SK-N-SH treated with all-trans-retinoic acid at 6 μM for 48 hours (cell line): ENCODE results near the gene PRODH2.
"Not testable (repeated sequence)": the region's sequence is repeated elsewhere in the genome, so short reads cannot be mapped to it uniquely, and the experiment has no call there.

Experiments used
- ATAC-seq: fragments of 200-7000 bp; cut with Tn5 transposase; 3 replicates; pipeline ENCODE4 v1.9.1; 2020; ENCODE audit warnings: mild to moderate bottlenecking, moderate library complexity
- ARNTL ChIP-seq: fragments of 450-650 bp; formaldehyde crosslinking; IDR thresholded peaks from 2 replicates; pipeline ENCODE4 v1.5.0; 2020; ENCODE audit warnings: low read depth, mild to moderate bottlenecking, moderate library complexity, borderline replicate concordance
- BACH2 ChIP-seq: fragments of 250-450 bp; sonication (Bioruptor Pico); IDR thresholded peaks from 2 replicates; pipeline ENCODE4 v1.9.0; 2021; ENCODE audit warnings: mild to moderate bottlenecking, borderline replicate concordance
- CREB5 ChIP-seq: fragments of 250-450 bp; sonication (Bioruptor Pico); IDR thresholded peaks from 2 replicates; pipeline ENCODE4 v1.5.1; 2020; ENCODE audit warnings: low read depth, mild to moderate bottlenecking, moderate library complexity
- CSDC2 ChIP-seq: fragments of 250-450 bp; sonication (Bioruptor Pico); IDR thresholded peaks from 2 replicates; pipeline ENCODE4 v1.5.0; 2020; ENCODE audit warnings: mild to moderate bottlenecking, moderate library complexity
- CSRNP3 ChIP-seq: fragments of 250-450 bp; sonication (Bioruptor Pico); IDR thresholded peaks from 2 replicates; pipeline ENCODE4 v1.5.1; 2021; ENCODE audit warnings: mild to moderate bottlenecking, moderate library complexity
- GLIS3 ChIP-seq: fragments of 250-450 bp; sonication (Bioruptor Pico); IDR thresholded peaks from 2 replicates; pipeline ENCODE4 v1.5.0; 2020; ENCODE audit warnings: mild to moderate bottlenecking, moderate library complexity
- ISL1 ChIP-seq: fragments of 250-450 bp; sonication (Bioruptor Pico); IDR thresholded peaks from 2 replicates; pipeline ENCODE4 v2.1.2; 2022; ENCODE audit warnings: mild to moderate bottlenecking, moderate library complexity
- OSR1 ChIP-seq: fragments of 250-450 bp; sonication (Bioruptor Pico); IDR thresholded peaks from 2 replicates; pipeline ENCODE4 v1.8.0; 2022; ENCODE audit warnings: moderate library complexity, mild to moderate bottlenecking, inconsistent platforms
- PATZ1 ChIP-seq: fragments of 250-450 bp; sonication (Bioruptor Pico); IDR thresholded peaks from 2 replicates; pipeline ENCODE4 v1.8.0; 2020; ENCODE audit warnings: mild to moderate bottlenecking, moderate library complexity, borderline replicate concordance
- POU6F1 ChIP-seq: fragments of 250-450 bp; sonication (Bioruptor Pico); IDR thresholded peaks from 2 replicates; pipeline ENCODE4 v1.8.0; 2021; ENCODE audit warnings: low read depth, mild to moderate bottlenecking, moderate library complexity, borderline replicate concordance
- PPARA ChIP-seq: fragments of 250-450 bp; sonication (Bioruptor Pico); IDR thresholded peaks from 2 replicates; pipeline ENCODE4 v1.5.0; 2020; ENCODE audit warnings: mild to moderate bottlenecking, borderline replicate concordance
- RARB ChIP-seq: fragments of 250-450 bp; sonication (Bioruptor Pico); IDR thresholded peaks from 2 replicates; pipeline ENCODE4 v1.8.0; 2021; ENCODE audit warnings: mild to moderate bottlenecking, moderate library complexity
- SNAI2 ChIP-seq: fragments of 250-450 bp; sonication (Bioruptor Pico); IDR thresholded peaks from 2 replicates; pipeline ENCODE4 v1.5.0; 2020; ENCODE audit warnings: mild to moderate bottlenecking, moderate library complexity
- TOX ChIP-seq: fragments of 250-450 bp; sonication (Bioruptor Pico); IDR thresholded peaks from 2 replicates; pipeline ENCODE4 v1.8.0; 2021; ENCODE audit warnings: mild to moderate bottlenecking, moderate library complexity, borderline replicate concordance
- TSHZ2 ChIP-seq: fragments of 250-450 bp; sonication (Bioruptor Pico); IDR thresholded peaks from 2 replicates; pipeline ENCODE4 v1.5.0; 2020; ENCODE audit warnings: mild to moderate bottlenecking, moderate library complexity
- ZC3H10 ChIP-seq: fragments of 250-450 bp; sonication (Bioruptor Pico); IDR thresholded peaks from 2 replicates; pipeline ENCODE4 v1.5.1; 2021; ENCODE audit warnings: mild to moderate bottlenecking, moderate library complexity
- ZFP30 ChIP-seq: fragments of 450-650 bp; formaldehyde crosslinking; IDR thresholded peaks from 2 replicates; pipeline ENCODE4 v1.5.0; 2022; ENCODE audit warnings: mild to moderate bottlenecking, moderate library complexity
- ZNF565 ChIP-seq: fragments of 450-650 bp; formaldehyde crosslinking; conservative IDR thresholded peaks from 2 replicates; pipeline ENCODE4 v1.5.0; 2020; ENCODE audit warnings: low read depth, mild to moderate bottlenecking, moderate library complexity
- ZNF70 ChIP-seq: fragments of 450-650 bp; formaldehyde crosslinking; IDR thresholded peaks from 2 replicates; pipeline ENCODE4 v1.5.0; 2020; ENCODE audit warnings: mild to moderate bottlenecking, moderate library complexity
- ZNF8 ChIP-seq: fragments of 450-650 bp; formaldehyde crosslinking; IDR thresholded peaks from 2 replicates; pipeline ENCODE4 v1.5.0; 2020; ENCODE audit warnings: mild to moderate bottlenecking, moderate library complexity

The PRODH2 gene

GRCh38 chr19:35773020-35773806 lies 39.4 kb downstream of the PRODH2 start:
- ATAC-seq: no peak
- TF ChIP-seq ARNTL (CRISPR knock-in tag) (no peak), ZNF70 (CRISPR knock-in tag) (no peak), PATZ1 (CRISPR knock-in tag) (no peak), OSR1 (CRISPR knock-in tag) (no peak), GLIS3 (CRISPR knock-in tag) (no peak), BACH2 (CRISPR knock-in tag) (no peak), ZNF565 (no peak), ZFP30 (CRISPR knock-in tag) (no peak), PPARA (CRISPR knock-in tag) (no peak), ISL1 (no peak), CSDC2 (CRISPR knock-in tag) (no peak), ZC3H10 (no peak), CSRNP3 (CRISPR knock-in tag) (no peak), SNAI2 (CRISPR knock-in tag) (no peak), POU6F1 (CRISPR knock-in tag) (no peak), CREB5 (CRISPR knock-in tag) (no peak), TSHZ2 (no peak)

- not testable (repeated sequence) for ATAC-seq
These were observed 40.3 kb downstream of the PRODH2 start for GRCh38 chr19:35772362-35772761.

GRCh38 chr19:35768082-35768421 lies 44.6 kb downstream of the PRODH2 start:
- no peak for ATAC-seq
- no peak for TF ChIP-seq TOX (CRISPR knock-in tag)
- TF ChIP-seq ARNTL (CRISPR knock-in tag): no peak
- TF ChIP-seq RARB (CRISPR knock-in tag): no peak
- TF ChIP-seq ZNF8 (CRISPR knock-in tag): no peak
- TF ChIP-seq CSDC2 (CRISPR knock-in tag): no peak
- TF ChIP-seq CREB5 (CRISPR knock-in tag): no peak
- no peak for TF ChIP-seq TSHZ2
- no peak for TF ChIP-seq CSRNP3 (CRISPR knock-in tag)
- no peak for TF ChIP-seq ZFP30 (CRISPR knock-in tag)
- no peak for TF ChIP-seq PATZ1 (CRISPR knock-in tag)
